Panc1 (cell line): ENCODE data around the gene NHEJ1. TPM values are rescaled to one million over a fixed set of nuclear protein-coding genes. Genes with fewer than 3 reads are reported as not detected.

Experiments
- ATAC-seq: fragments of 200-7000 bp; cut with Tn5 transposase; 2 replicates; pipeline ENCODE4 v1.9.1; 2020; ENCODE audit warnings: mild to moderate bottlenecking, moderate library complexity
- BruUV-seq: library from RNA; stranded (reverse); fragments of 400-500 nt; replicated peaks from 2 replicates; lab custom pipeline; 2021; lab: Mats Ljungman, UMichigan
- CTCF ChIA-PET: fragments of 300-600 bp; sonication (Branson Sonifier 250); formaldehyde crosslinking; loops from one replicate; lab custom pipeline; 2022; ENCODE audit warnings: antibody characterized with exemption; lab: Charles Lee
- POLR2A ChIA-PET: fragments of 300-600 bp; sonication (Branson Sonifier 250); formaldehyde crosslinking; loops from one replicate; lab custom pipeline; 2022; ENCODE audit warnings: antibody characterized with exemption; lab: Charles Lee
- DNase-seq: peaks from one replicate; pipeline ENCODE4 v3.0.0-alpha.2; 2010; ENCODE audit warnings: low read depth, low spot score
- H3K27ac ChIP-seq: 2 replicates; pipeline ENCODE4 v1.5.1; 2011; ENCODE audit warnings: mild to moderate bottlenecking, low read length, inconsistent platforms
- H3K27me3 ChIP-seq: fragments of 200-500 bp; sonication (Bioruptor generic); 2 replicates; pipeline ENCODE4 v1.6.0; 2014; ENCODE audit warnings: low read length, inconsistent platforms; ENCODE audit not compliant: control insufficient read depth, insufficient read depth
- H3K36me3 ChIP-seq: fragments of 200-500 bp; sonication (Bioruptor generic); 2 replicates; pipeline ENCODE4 v1.5.1; 2014; ENCODE audit warnings: inconsistent platforms, mild to moderate bottlenecking, low read length, moderate library complexity; ENCODE audit not compliant: control insufficient read depth, insufficient read depth
- H3K4me1 ChIP-seq: 2 replicates; pipeline ENCODE4 v1.5.1; 2011; ENCODE audit warnings: inconsistent platforms, mild to moderate bottlenecking, low read length, moderate library complexity; ENCODE audit not compliant: control insufficient read depth, insufficient read depth
- H3K4me3 ChIP-seq, 2 experiments: 2 replicates each; pipeline ENCODE4 v1.5.1; 2011 to 2012; ENCODE audit warnings: low read depth in 2 of 2, low read length in 2 of 2, mild to moderate bottlenecking in 2 of 2, inconsistent platforms in 1 of 2, moderate library complexity in 1 of 2
- H3K9me3 ChIP-seq: fragments of 200-500 bp; sonication (Bioruptor generic); 2 replicates; pipeline ENCODE4 v1.5.1; 2014; ENCODE audit warnings: low read depth, mild to moderate bottlenecking, inconsistent platforms, low read length, moderate library complexity; ENCODE audit not compliant: control insufficient read depth, insufficient read depth
- POLR2AphosphoS5 ChIP-seq: IDR thresholded peaks from 2 replicates; pipeline ENCODE4 v1.6.1; 2012; ENCODE audit warnings: mild to moderate bottlenecking, low read depth, low read length, moderate library complexity
- REST ChIP-seq, 2 experiments: IDR thresholded peaks; 2 replicates each; pipeline ENCODE4 v1.6.1; 2011 to 2012; ENCODE audit warnings: low read depth in 2 of 2, control low read depth in 1 of 2, low read length in 1 of 2, mild to moderate bottlenecking in 1 of 2, moderate library complexity in 1 of 2; ENCODE audit not compliant: insufficient read depth in 1 of 2
- SIN3A ChIP-seq: IDR thresholded peaks from 2 replicates; pipeline ENCODE4 v1.6.1; 2012; ENCODE audit warnings: low read depth, mild to moderate bottlenecking, low read length, moderate library complexity, borderline replicate concordance; ENCODE audit not compliant: insufficient read depth
- TCF7L2 ChIP-seq: IDR thresholded peaks from 2 replicates; pipeline ENCODE4 v1.6.1; 2011; ENCODE audit warnings: mild to moderate bottlenecking, low read depth, low read length, inconsistent platforms
- in situ Hi-C: cut with HindIII; loops from 2 replicates; pipeline ENCODE4 v1.10.0; 2016; ENCODE audit warnings: low sequenced_read_pairs, low pct_unique_long_range_greater_than_20kb
- intact Hi-C: fragments of 100-400 bp; cut with micrococcal nuclease; formaldehyde crosslinking; loops from one replicate; pipeline ENCODE4 v1.10.0; 2022; ENCODE audit not compliant: unreplicated experiment
- total RNA-seq: library from RNA; stranded (reverse); gene quantifications from one replicate; pipeline ENCODE4 v1.2.1, GENCODE V29; 2021; ENCODE audit not compliant: unreplicated experiment
- TF ChIP-seq, protein P1 (sequence below): fragments of 450-650 bp; IDR thresholded peaks from 2 replicates; pipeline ENCODE4 v1.5.1; 2017; ENCODE audit warnings: mild to moderate bottlenecking

The NHEJ1 gene
- total RNA-seq, 1 experiment from 2014 or later = 18.2 TPM

- CTCF ChIA-PET = interaction anchor here (1.1 kb wide), 1 partner anchor 53 kb away, joined by 3 read pairs; no protein-coding TSS in a partner anchor
- TF ChIP-seq POLR2AphosphoS5 = no peak
- no peak for TF ChIP-seq SIN3A
- no peak for TF ChIP-seq REST (IDR thresholded peaks at IDR 0.05; ENCODE audit: insufficient read depth in 1 of 2, low read depth in 2 of 2, low read length in 1 of 2)
- TF ChIP-seq TCF7L2 = no peak
- TF ChIP-seq, protein P1, sequence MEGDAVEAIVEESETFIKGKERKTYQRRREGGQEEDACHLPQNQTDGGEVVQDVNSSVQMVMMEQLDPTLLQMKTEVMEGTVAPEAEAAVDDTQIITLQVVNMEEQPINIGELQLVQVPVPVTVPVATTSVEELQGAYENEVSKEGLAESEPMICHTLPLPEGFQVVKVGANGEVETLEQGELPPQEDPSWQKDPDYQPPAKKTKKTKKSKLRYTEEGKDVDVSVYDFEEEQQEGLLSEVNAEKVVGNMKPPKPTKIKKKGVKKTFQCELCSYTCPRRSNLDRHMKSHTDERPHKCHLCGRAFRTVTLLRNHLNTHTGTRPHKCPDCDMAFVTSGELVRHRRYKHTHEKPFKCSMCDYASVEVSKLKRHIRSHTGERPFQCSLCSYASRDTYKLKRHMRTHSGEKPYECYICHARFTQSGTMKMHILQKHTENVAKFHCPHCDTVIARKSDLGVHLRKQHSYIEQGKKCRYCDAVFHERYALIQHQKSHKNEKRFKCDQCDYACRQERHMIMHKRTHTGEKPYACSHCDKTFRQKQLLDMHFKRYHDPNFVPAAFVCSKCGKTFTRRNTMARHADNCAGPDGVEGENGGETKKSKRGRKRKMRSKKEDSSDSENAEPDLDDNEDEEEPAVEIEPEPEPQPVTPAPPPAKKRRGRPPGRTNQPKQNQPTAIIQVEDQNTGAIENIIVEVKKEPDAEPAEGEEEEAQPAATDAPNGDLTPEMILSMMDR = no peak
- Histone ChIP-seq H3K27ac (no peak overlapping the region), H3K4me3 (no peak overlapping the region), H3K4me1 (no peaks in the 10 kb centered on the region), H3K27me3 (no peaks in the 10 kb centered on the region), H3K9me3 (no peaks in the 10 kb centered on the region), H3K36me3 (no peaks in the 10 kb centered on the region)
- POLR2A ChIA-PET = no interaction called here
- ATAC-seq (no peak), DNase-seq (no peak)
- BruUV-seq = no TSS peak
- intact Hi-C loops = no loop called here
- in situ Hi-C loops = no loop called here
Measured at GRCh38 chr2:219082332-219082958, 78.2 kb downstream of the NHEJ1 start.

DNA sequence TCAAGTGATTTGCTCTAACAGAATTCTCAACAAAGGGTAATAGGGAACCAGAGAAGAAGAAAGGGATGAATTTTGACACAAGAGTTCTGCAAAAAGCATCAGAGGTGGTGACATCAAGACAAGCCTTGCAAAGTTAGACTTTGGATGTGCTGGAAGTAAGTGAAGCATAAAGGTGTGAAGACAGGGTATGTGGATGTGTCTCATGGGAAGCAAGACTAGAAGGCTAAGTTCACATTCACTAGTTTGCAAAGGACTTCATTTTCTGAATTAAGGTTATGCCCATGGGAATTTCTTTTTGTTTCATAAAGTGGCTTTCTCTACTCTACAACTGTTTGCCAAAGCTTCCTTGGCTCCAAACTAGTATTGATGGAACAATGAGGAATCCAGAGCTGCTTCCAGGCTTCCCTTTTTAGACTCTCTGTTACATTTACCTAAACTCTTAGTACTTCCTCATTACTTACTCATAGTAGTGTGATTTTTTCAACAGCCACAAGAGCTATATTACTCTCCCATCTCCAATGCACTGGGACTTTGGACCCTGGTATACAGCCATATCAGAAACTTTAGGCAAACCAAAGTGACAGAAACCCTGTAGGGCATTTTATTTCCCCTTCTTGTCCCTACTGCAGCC lies 78.8 kb downstream of the NHEJ1 start:
- intact Hi-C loops = no loop called here
- no TSS peak for BruUV-seq
- no peaks in the 10 kb centered on the region for H3K27me3 ChIP-seq
- ChIA-PET CTCF (no interaction called here), POLR2A (no interaction called here)
- DNase-seq (no peak), ATAC-seq (no peak)
- no peak overlapping the region for H3K4me3 ChIP-seq
- TF ChIP-seq POLR2AphosphoS5 (no peak), TCF7L2 (no peak), SIN3A (no peak), REST (IDR thresholded peaks at IDR 0.05; ENCODE audit: insufficient read depth in 1 of 2, low read depth in 2 of 2, low read length in 1 of 2) (no peak)
- TF ChIP-seq, protein P1 = no peak
- in situ Hi-C loops = no loop called here
- H3K4me1 ChIP-seq = no peaks in the 10 kb centered on the region
- no peak overlapping the region for H3K27ac ChIP-seq
- no peaks in the 10 kb centered on the region for H3K9me3 ChIP-seq
- no peaks in the 10 kb centered on the region for H3K36me3 ChIP-seq
